Vagina (tissue), 2 donors: ENCODE results near the gene ACADL. TPM values are rescaled to one million over a fixed set of nuclear protein-coding genes. Genes with fewer than 3 reads are reported as not detected.
A peak's percentile ranks its signal among the peaks of the same experiment; 100 is the strongest.

Experiments used
- DNase-seq, 2 donors: peaks; one replicate each; pipeline ENCODE4 v3.0.0-alpha.2; 2017; ENCODE audit errors: extremely low spot score in 2 of 2
- H3K27ac ChIP-seq: fragments of 200-600 bp; sonication (generic); one replicate; pipeline ENCODE4 v1.5.1; 2019
- H3K27me3 ChIP-seq: fragments of 200-600 bp; sonication (generic); one replicate; pipeline ENCODE4 v1.5.1; 2019
- H3K36me3 ChIP-seq, 2 donors: fragments of 200-600 bp; sonication (generic); one replicate each; pipeline ENCODE4 v1.5.1; 2017 to 2019
- H3K4me1 ChIP-seq: fragments of 200-600 bp; sonication (generic); one replicate; pipeline ENCODE4 v1.5.1; 2019
- H3K4me3 ChIP-seq, 2 donors: fragments of 200-600 bp; sonication (generic); 1 replicate in 1 of 2; 2 replicates in 1 of 2; pipeline ENCODE4 v1.5.1; 2016 to 2019
- H3K9me3 ChIP-seq: fragments of 200-600 bp; sonication (generic); one replicate; pipeline ENCODE4 v1.5.1; 2019
- CTCF ChIP-seq, 3 experiments: fragments of 450-650 bp in 2 of 3; fragments of 200-600 bp in 1 of 3; sonication (generic) in 1 of 3; IDR thresholded peaks; one replicate each; pipeline ENCODE4 v1.5.1; 2017 to 2019; ENCODE audit warnings: antibody characterized with exemption in 3 of 3, mild to moderate bottlenecking in 2 of 3, moderate library complexity in 2 of 3
- POLR2A ChIP-seq, 2 donors: fragments of 450-650 bp; IDR thresholded peaks; one replicate each; pipeline ENCODE4 v1.6.1; 2017; ENCODE audit warnings: antibody characterized with exemption in 2 of 2, mild to moderate bottlenecking in 2 of 2, moderate library complexity in 2 of 2
- POLR2AphosphoS5 ChIP-seq, 2 donors: sonication (generic); formaldehyde crosslinking; IDR thresholded peaks; one replicate each; pipeline ENCODE4 v1.9.0; 2017; ENCODE audit warnings: antibody characterized with exemption in 2 of 2, mild to moderate bottlenecking in 2 of 2, low read depth in 1 of 2; ENCODE audit not compliant: insufficient read depth in 1 of 2
- intact Hi-C: fragments of 100-400 bp; cut with DNase I; formaldehyde crosslinking; loops from one replicate; pipeline ENCODE4 v1.15.1; 2023
- total RNA-seq: library from RNA; depleted of rRNA; stranded (reverse); fragments of >200 nt; gene quantifications from one replicate; pipeline ENCODE4 v1.2.3, GENCODE V29; 2016

The ACADL gene
- total RNA-seq, 1 donor from 2014 or later, result 10.6 TPM

- Histone ChIP-seq H3K27me3 (no peaks in the 10 kb centered on the region), H3K4me3 (no peak overlapping the region), H3K27ac (no peak overlapping the region), H3K36me3 (no peaks in the 10 kb centered on the region), H3K9me3 (no peaks in the 10 kb centered on the region), H3K4me1 (no peaks in the 10 kb centered on the region)
- TF ChIP-seq CTCF (IDR thresholded peaks at IDR 0.05) (no peak), POLR2A (IDR thresholded peaks at IDR 0.05) (no peak), POLR2AphosphoS5 (IDR thresholded peaks at IDR 0.05; ENCODE audit: insufficient read depth in 1 of 2, low read depth in 1 of 2) (no peak)
- DNase-seq, result no peak
- intact Hi-C loops, result no loop called here
These were observed 17.3 kb downstream of the ACADL start for GRCh38 chr2:210207929-210208328.

GRCh38 chr2:210203558-210203957 is 21.7 kb downstream of the ACADL start:
- intact Hi-C loops, result no loop called here
- DNase-seq, result no peak
- Histone ChIP-seq H3K27me3 (no peaks in the 10 kb centered on the region), H3K36me3 (no peaks in the 10 kb centered on the region), H3K4me1 (no peaks in the 10 kb centered on the region), H3K9me3 (no peaks in the 10 kb centered on the region), H3K4me3 (no peak overlapping the region), H3K27ac (no peak overlapping the region)
- TF ChIP-seq CTCF (IDR thresholded peaks at IDR 0.05), result no peak
- TF ChIP-seq POLR2A (IDR thresholded peaks at IDR 0.05), result no peak
- TF ChIP-seq POLR2AphosphoS5 (IDR thresholded peaks at IDR 0.05; ENCODE audit: insufficient read depth in 1 of 2, low read depth in 1 of 2), result no peak

GRCh38 chr2:210203147-210203546 is 22.1 kb downstream of the ACADL start:
- Histone ChIP-seq H3K27me3 (no peaks in the 10 kb centered on the region), H3K9me3 (no peaks in the 10 kb centered on the region), H3K4me1 (no peaks in the 10 kb centered on the region), H3K27ac (no peak overlapping the region), H3K36me3 (no peaks in the 10 kb centered on the region), H3K4me3 (no peak overlapping the region)
- TF ChIP-seq CTCF (IDR thresholded peaks at IDR 0.05), result no peak
- no peak for TF ChIP-seq POLR2AphosphoS5 (IDR thresholded peaks at IDR 0.05; ENCODE audit: insufficient read depth in 1 of 2, low read depth in 1 of 2)
- TF ChIP-seq POLR2A (IDR thresholded peaks at IDR 0.05), result no peak
- intact Hi-C loops, result no loop called here
- DNase-seq, result no peak

GRCh38 chr2:210199854-210200253 is 25.4 kb downstream of the ACADL start:
- DNase-seq, result no peak
- intact Hi-C loops, result loop anchor here (2.0 kb wide), 1 partner anchor 225 kb away; no protein-coding TSS in a partner anchor
- Histone ChIP-seq H3K4me3 (no peak overlapping the region), H3K27me3 (no peaks in the 10 kb centered on the region), H3K4me1 (no peaks in the 10 kb centered on the region), H3K36me3 (no peaks in the 10 kb centered on the region), H3K9me3 (no peaks in the 10 kb centered on the region), H3K27ac (no peak overlapping the region)
- no peak for TF ChIP-seq POLR2A (IDR thresholded peaks at IDR 0.05)
- no peak for TF ChIP-seq POLR2AphosphoS5 (IDR thresholded peaks at IDR 0.05; ENCODE audit: insufficient read depth in 1 of 2, low read depth in 1 of 2)
- no peak for TF ChIP-seq CTCF (IDR thresholded peaks at IDR 0.05)

- Histone ChIP-seq H3K4me1 (no peaks in the 10 kb centered on the region), H3K9me3 (no peaks in the 10 kb centered on the region), H3K27me3 (no peaks in the 10 kb centered on the region), H3K36me3 (no peaks in the 10 kb centered on the region), H3K27ac (no peak overlapping the region), H3K4me3 (no peak overlapping the region)
- no peak for DNase-seq
- intact Hi-C loops, result loop anchor here (2.0 kb wide), 1 partner anchor 224 kb away; no protein-coding TSS in a partner anchor
- TF ChIP-seq CTCF (IDR thresholded peaks at IDR 0.05) (peak; percentile 33 to 60 (median 50)), POLR2A (IDR thresholded peaks at IDR 0.05) (no peak), POLR2AphosphoS5 (IDR thresholded peaks at IDR 0.05; ENCODE audit: insufficient read depth in 1 of 2, low read depth in 1 of 2) (no peak)
These were observed 26.0 kb downstream of the ACADL start for GRCh38 chr2:210199186-210199765.
